C4-2B (cell line): ENCODE results near the gene PMM2.
"Not testable (repeated sequence)": the region's sequence is repeated elsewhere in the genome, so short reads cannot be mapped to it uniquely, and the experiment has no call there.

Experiments
- H3K27ac ChIP-seq: fragments of 450-650 bp; 2 replicates; pipeline ENCODE4 v1.5.1; 2017
- CTCF ChIP-seq: fragments of 450-650 bp; conservative IDR thresholded peaks from 2 replicates; pipeline ENCODE4 v1.5.1; 2017; ENCODE audit warnings: mild to moderate bottlenecking
- ZFX ChIP-seq: fragments of 450-650 bp; IDR thresholded peaks from 2 replicates; pipeline ENCODE4 v1.6.1; 2017

Gene PMM2

DNA sequence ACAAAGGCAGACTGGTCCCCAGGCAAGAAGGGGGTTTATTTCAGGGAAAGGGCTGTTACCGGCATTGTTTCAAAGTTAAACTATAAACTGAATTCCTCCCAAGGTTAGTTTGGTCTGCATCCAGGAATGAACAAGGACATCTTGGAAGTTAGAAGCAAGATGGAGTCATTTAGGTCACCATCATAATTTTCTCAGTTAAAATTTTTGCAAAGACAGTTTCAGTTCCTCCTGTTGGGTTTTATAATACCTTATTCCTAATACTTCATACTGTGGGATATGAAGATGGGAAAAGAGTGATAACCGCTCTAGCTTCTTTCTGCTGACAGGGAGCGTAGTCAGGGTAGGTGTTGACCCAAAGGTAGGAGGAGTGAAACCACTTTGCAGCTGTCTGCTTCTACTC is 24.8 kb downstream of the PMM2 start:
- H3K27ac ChIP-seq, result no peak overlapping the region
- TF ChIP-seq ZFX (no peak), CTCF (no peak)

- H3K27ac ChIP-seq, result no peak overlapping the region
- no peak for TF ChIP-seq CTCF
- TF ChIP-seq ZFX, result no peak
Measured at GRCh38 chr16:8826278-8826879, 28.7 kb downstream of the PMM2 start.

GRCh38 chr16:8828541-8829165 is 31.0 kb downstream of the PMM2 start:
- no peak overlapping the region for H3K27ac ChIP-seq
- TF ChIP-seq ZFX (no peak), CTCF (no peak)

GRCh38 chr16:8831450-8831849 is 33.8 kb downstream of the PMM2 start:
- TF ChIP-seq CTCF (no peak), ZFX (no peak)
- no peak overlapping the region for H3K27ac ChIP-seq

DNA sequence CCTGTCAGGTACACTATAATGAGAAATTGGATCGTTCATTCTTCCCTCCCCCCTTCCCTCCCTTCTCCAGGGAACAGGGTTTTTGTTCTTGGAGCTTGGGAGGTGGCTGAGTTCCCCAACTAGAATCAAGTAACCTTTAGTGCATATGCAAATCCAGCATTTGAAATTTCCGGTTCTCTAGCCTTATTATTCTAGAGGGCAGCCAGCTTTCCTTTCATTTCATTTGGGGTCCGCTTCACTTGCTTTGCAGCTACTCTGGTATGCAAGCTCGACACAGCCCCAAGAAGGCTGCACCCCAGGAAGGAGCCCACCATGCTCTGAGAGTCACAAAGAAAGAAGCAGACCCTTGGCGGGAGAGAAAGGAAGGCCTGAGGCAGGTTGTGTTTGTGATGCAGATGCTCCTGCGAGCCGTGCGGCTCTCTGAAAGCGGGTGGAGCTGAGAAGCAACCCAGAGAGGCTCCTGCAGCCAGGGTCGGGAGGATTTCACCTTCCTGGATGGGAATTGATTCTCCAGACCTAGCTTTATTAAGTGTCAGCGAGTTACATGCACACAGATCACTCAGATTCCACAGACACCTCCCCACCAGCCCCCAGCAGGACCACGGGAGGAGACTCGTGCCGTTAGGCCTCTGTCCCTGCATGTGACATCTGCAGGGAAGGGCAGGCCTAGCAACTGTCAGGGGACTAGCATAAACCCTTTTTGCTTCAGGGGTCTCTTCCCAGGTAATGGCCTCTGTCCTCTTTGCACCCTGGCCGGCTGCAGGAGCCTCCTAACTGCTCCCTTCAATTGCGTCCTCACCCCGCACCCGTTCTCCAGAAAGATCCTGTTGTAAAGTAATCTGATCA is 34.5 kb downstream of the PMM2 start:
- no peak overlapping the region for H3K27ac ChIP-seq
- TF ChIP-seq ZFX, result no peak
- no peak for TF ChIP-seq CTCF

DNA sequence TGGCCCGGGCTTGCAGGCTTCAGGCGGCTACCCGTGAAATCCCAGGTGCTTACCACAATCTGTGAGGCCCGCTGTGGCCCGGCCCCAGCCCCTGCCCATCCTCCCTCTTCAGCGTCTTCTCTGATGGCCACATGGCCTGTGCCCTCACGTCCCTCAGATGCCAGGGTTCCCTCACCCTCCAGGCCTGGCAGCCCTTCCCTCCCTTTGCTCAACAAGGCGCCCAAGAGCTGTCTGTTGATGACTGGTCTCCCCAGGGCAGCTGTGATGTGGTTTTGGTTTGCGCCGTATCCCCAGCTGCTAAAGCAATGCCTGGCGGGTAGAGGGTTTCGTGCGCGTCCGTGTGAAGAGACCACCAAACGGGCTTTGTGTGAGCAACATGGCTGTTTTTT is 35.1 kb downstream of the PMM2 start:
- no peak overlapping the region for H3K27ac ChIP-seq
- TF ChIP-seq ZFX (no peak), CTCF (no peak)

GRCh38 chr16:8836797-8837196 is 39.2 kb downstream of the PMM2 start:
- H3K27ac ChIP-seq, result not testable (repeated sequence)

DNA sequence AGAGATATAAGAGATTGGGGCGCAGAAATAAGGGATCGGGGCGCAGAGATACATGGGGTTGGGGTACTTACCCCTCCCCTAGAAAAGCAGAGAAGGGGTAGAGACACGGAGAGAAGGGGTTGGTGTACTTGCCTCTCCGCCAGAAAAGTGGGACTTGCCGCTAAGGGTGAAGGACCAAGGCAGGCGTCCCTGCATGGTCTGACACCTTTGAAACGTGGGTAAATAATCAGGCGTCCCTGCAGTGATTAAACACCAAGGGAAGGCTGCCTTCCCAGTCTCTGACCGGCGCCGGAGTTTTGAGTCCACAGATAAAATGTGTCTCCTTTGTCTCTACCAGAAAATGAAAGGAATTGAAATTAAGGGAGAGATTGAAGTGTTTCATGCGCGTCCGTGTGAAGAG is 40.0 kb downstream of the PMM2 start:
- H3K27ac ChIP-seq, result not testable (repeated sequence)

- not testable (repeated sequence) for H3K27ac ChIP-seq
Measured at GRCh38 chr16:8842016-8842415, 44.4 kb downstream of the PMM2 start.

DNA sequence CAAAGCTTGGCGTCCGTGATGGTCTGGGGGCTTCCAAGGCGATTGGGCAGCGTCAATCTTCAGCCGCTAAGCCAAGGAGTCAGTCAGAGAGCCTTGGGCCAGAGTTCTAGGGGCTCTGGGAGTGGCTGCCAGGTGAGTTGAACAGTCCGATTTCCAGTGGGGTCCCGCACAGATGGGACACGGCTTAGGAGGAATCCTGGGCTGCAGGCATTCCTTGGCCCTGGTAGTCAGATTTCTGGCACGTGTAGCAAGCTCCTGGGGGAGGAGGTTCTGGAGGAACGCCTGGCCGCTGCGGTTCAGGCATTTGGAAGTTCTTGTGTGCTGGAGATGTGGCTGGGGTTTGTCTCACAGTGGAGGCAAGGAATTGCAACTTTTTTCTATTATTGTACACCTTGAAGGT is 45.7 kb downstream of the PMM2 start:
- not testable (repeated sequence) for H3K27ac ChIP-seq
